Mesendoderm (in vitro differentiated cells): ENCODE measurements around the gene MOK.

Experiments
- DNase-seq: peaks from one replicate; pipeline ENCODE4 v3.0.0; 2013
- H2AK5ac ChIP-seq: 2 replicates; pipeline ENCODE4 v1.6.1; 2013; ENCODE audit warnings: low read length, inconsistent platforms
- H2BK120ac ChIP-seq: 2 replicates; pipeline ENCODE4 v1.6.1; 2013; ENCODE audit warnings: low read depth, mild to moderate bottlenecking, low read length, moderate library complexity, mixed read lengths
- H2BK15ac ChIP-seq: replicated peaks from 2 replicates; pipeline ENCODE4 v1.6.1; 2013; ENCODE audit warnings: low read depth, mild to moderate bottlenecking, moderate library complexity
- H2BK5ac ChIP-seq: 2 replicates; pipeline ENCODE4 v1.6.1; 2013; ENCODE audit warnings: low read length, inconsistent platforms
- H3K18ac ChIP-seq: 2 replicates; pipeline ENCODE4 v1.6.1; 2013; ENCODE audit warnings: mild to moderate bottlenecking, low read length, mixed read lengths
- H3K23ac ChIP-seq: one replicate; pipeline ENCODE4 v1.6.1; 2013; ENCODE audit warnings: low read length
- H3K27ac ChIP-seq: 2 replicates; pipeline ENCODE4 v1.5.1; 2013; ENCODE audit warnings: low read depth, mild to moderate bottlenecking, inconsistent platforms, low read length, moderate library complexity
- H3K27me3 ChIP-seq: 2 replicates; pipeline ENCODE4 v1.6.1; 2013; ENCODE audit warnings: low read length, control low read depth, mild to moderate bottlenecking, inconsistent platforms; ENCODE audit not compliant: insufficient read depth, poor library complexity
- H3K36me3 ChIP-seq: 2 replicates; pipeline ENCODE4 v1.6.1; 2013; ENCODE audit warnings: low read length, inconsistent platforms; ENCODE audit not compliant: control insufficient read depth, insufficient read depth
- H3K4ac ChIP-seq: one replicate; pipeline ENCODE4 v1.6.1; 2013; ENCODE audit warnings: low read depth, mild to moderate bottlenecking, low read length, moderate library complexity
- H3K4me1 ChIP-seq: 2 replicates; pipeline ENCODE4 v1.6.1; 2013; ENCODE audit warnings: low read depth, low read length, inconsistent platforms; ENCODE audit not compliant: control insufficient read depth
- H3K4me2 ChIP-seq: 2 replicates; pipeline ENCODE4 v1.6.1; 2013; ENCODE audit warnings: low read length
- H3K4me3 ChIP-seq: 2 replicates; pipeline ENCODE4 v1.5.1; 2013; ENCODE audit warnings: mild to moderate bottlenecking, low read length
- H3K56ac ChIP-seq: one replicate; pipeline ENCODE4 v1.6.1; 2013; ENCODE audit warnings: low read length
- H3K79me1 ChIP-seq: 2 replicates; pipeline ENCODE4 v1.6.1; 2013; ENCODE audit warnings: low read length, inconsistent platforms
- H3K79me2 ChIP-seq: 2 replicates; pipeline ENCODE4 v1.6.1; 2013; ENCODE audit warnings: mild to moderate bottlenecking, low read length; ENCODE audit not compliant: control insufficient read depth, insufficient read depth
- H3K9ac ChIP-seq: 2 replicates; pipeline ENCODE4 v1.6.1; 2013; ENCODE audit warnings: low read length, inconsistent platforms
- H4K5ac ChIP-seq: one replicate; pipeline ENCODE4 v1.6.1; 2013; ENCODE audit warnings: low read length
- H4K8ac ChIP-seq: one replicate; pipeline ENCODE4 v1.6.1; 2013; ENCODE audit warnings: low read depth, mild to moderate bottlenecking, control low read depth, low read length, moderate library complexity
- WGBS: extraction: QIAGEN DNeasy Blood & Tissue Kit; methylation state at CpG from one replicate; pipeline ENCODE4 v1.1.7; 2013; ENCODE audit warnings: low lambda C conversion rate, missing lambda C conversion rate; ENCODE audit not compliant: insufficient coverage; ENCODE audit errors: extremely low coverage; 5-methylcytosine and 5-hydroxymethylcytosine counted together

Gene MOK

GRCh38 chr14:102192840-102193502 is 112.0 kb downstream of the MOK start:
- WGBS = no CpG with 5 or more reads among the region's 13 CpGs
- H2AK5ac ChIP-seq = no peak overlapping the region
- H3K4me3 ChIP-seq = no peak overlapping the region
- no peak overlapping the region for H2BK15ac ChIP-seq
- no peak overlapping the region for H3K27ac ChIP-seq
- H3K79me2 ChIP-seq = peaks cover 10% of the 10 kb centered on the region
- no peak overlapping the region for H3K56ac ChIP-seq
- H3K23ac ChIP-seq = no peak overlapping the region
- no peak overlapping the region for H2BK120ac ChIP-seq
- H3K9ac ChIP-seq = peak overlapping the region; percentile 14
- no peak for DNase-seq
- H4K8ac ChIP-seq = no peak overlapping the region
- peaks cover 23% of the 10 kb centered on the region for H3K79me1 ChIP-seq
- peaks cover 10% of the 10 kb centered on the region for H3K4me1 ChIP-seq
- no peak overlapping the region for H3K4ac ChIP-seq
- H4K5ac ChIP-seq = no peak overlapping the region
- H3K36me3 ChIP-seq = no peaks in the 10 kb centered on the region
- H2BK5ac ChIP-seq = no peak overlapping the region
- no peak overlapping the region for H3K4me2 ChIP-seq
- no peak overlapping the region for H3K18ac ChIP-seq
- H3K27me3 ChIP-seq = no peaks in the 10 kb centered on the region

GRCh38 chr14:102189874-102190273 is 115.1 kb downstream of the MOK start:
- Histone ChIP-seq H2BK15ac (no peak overlapping the region), H4K8ac (no peak overlapping the region), H3K4me1 (peaks cover 18% of the 10 kb centered on the region), H3K4ac (no peak overlapping the region), H3K4me3 (no peak overlapping the region), H3K9ac (no peak overlapping the region), H4K5ac (no peak overlapping the region), H3K27me3 (no peaks in the 10 kb centered on the region), H2BK120ac (no peak overlapping the region), H3K79me1 (peaks cover 28% of the 10 kb centered on the region), H3K18ac (no peak overlapping the region), H3K79me2 (peaks cover 25% of the 10 kb centered on the region), H3K4me2 (no peak overlapping the region), H3K36me3 (no peaks in the 10 kb centered on the region), H2BK5ac (peak overlapping the region; percentile 70), H2AK5ac (peak overlapping the region; percentile 54), H3K23ac (no peak overlapping the region), H3K27ac (no peak overlapping the region), H3K56ac (peak overlapping the region; percentile 62)
- no CpG with 5 or more reads among the region's 5 CpGs for WGBS
- DNase-seq = peak; percentile 26

- WGBS = no CpG with 5 or more reads among the region's 1 CpG
Observed at GRCh38 chr14:102188187-102188586, 116.8 kb downstream of the MOK start.

GRCh38 chr14:102187568-102188001 is 117.4 kb downstream of the MOK start:
- Histone ChIP-seq H3K79me1 (peaks cover 30% of the 10 kb centered on the region), H3K4me1 (peaks cover 14% of the 10 kb centered on the region), H3K56ac (peak overlapping the region; percentile 38), H4K5ac (no peak overlapping the region), H2BK15ac (no peak overlapping the region), H3K23ac (no peak overlapping the region), H3K4me2 (no peak overlapping the region), H3K4me3 (no peak overlapping the region), H4K8ac (no peak overlapping the region), H2BK120ac (no peak overlapping the region), H2AK5ac (no peak overlapping the region), H3K27ac (no peak overlapping the region), H3K18ac (no peak overlapping the region), H3K9ac (no peak overlapping the region), H3K36me3 (no peaks in the 10 kb centered on the region), H2BK5ac (no peak overlapping the region), H3K4ac (no peak overlapping the region), H3K79me2 (peaks cover 35% of the 10 kb centered on the region), H3K27me3 (no peaks in the 10 kb centered on the region)
- DNase-seq = no peak
- WGBS = no CpG with 5 or more reads among the region's 4 CpGs

More at GRCh38 chr14:102188187-102188586, 116.8 kb downstream of the MOK start:
- Histone ChIP-seq H3K18ac (no peak overlapping the region), H3K4me2 (no peak overlapping the region), H3K79me1 (peaks cover 28% of the 10 kb centered on the region), H3K27me3 (no peaks in the 10 kb centered on the region), H3K23ac (no peak overlapping the region), H3K36me3 (no peaks in the 10 kb centered on the region), H2AK5ac (no peak overlapping the region), H3K27ac (no peak overlapping the region), H2BK15ac (no peak overlapping the region), H2BK120ac (no peak overlapping the region), H3K56ac (no peak overlapping the region), H3K9ac (no peak overlapping the region), H2BK5ac (no peak overlapping the region), H4K5ac (no peak overlapping the region), H3K79me2 (peaks cover 35% of the 10 kb centered on the region), H3K4me3 (no peak overlapping the region), H3K4ac (no peak overlapping the region), H3K4me1 (peaks cover 14% of the 10 kb centered on the region), H4K8ac (no peak overlapping the region)
- DNase-seq = no peak

GRCh38 chr14:102187044-102187443 is 117.9 kb downstream of the MOK start:
- Histone ChIP-seq H3K27ac (peak overlapping the region; percentile 37), H2BK15ac (no peak overlapping the region), H3K79me1 (peaks cover 30% of the 10 kb centered on the region), H3K18ac (no peak overlapping the region), H3K23ac (no peak overlapping the region), H2AK5ac (no peak overlapping the region), H3K4me1 (peaks cover 14% of the 10 kb centered on the region), H4K5ac (no peak overlapping the region), H3K4me2 (no peak overlapping the region), H2BK5ac (no peak overlapping the region), H3K27me3 (no peaks in the 10 kb centered on the region), H3K56ac (peak overlapping the region; percentile 38), H3K36me3 (no peaks in the 10 kb centered on the region), H3K79me2 (peaks cover 35% of the 10 kb centered on the region), H3K4ac (no peak overlapping the region), H2BK120ac (no peak overlapping the region), H3K9ac (no peak overlapping the region), H3K4me3 (no peak overlapping the region), H4K8ac (no peak overlapping the region)
- DNase-seq = no peak
- WGBS = no CpG with 5 or more reads among the region's 3 CpGs

GRCh38 chr14:102185360-102185759 is 119.6 kb downstream of the MOK start:
- Histone ChIP-seq H2BK5ac (no peak overlapping the region), H2AK5ac (no peak overlapping the region), H3K4me1 (peaks cover 14% of the 10 kb centered on the region), H4K8ac (no peak overlapping the region), H3K27ac (no peak overlapping the region), H3K23ac (no peak overlapping the region), H3K4ac (no peak overlapping the region), H3K9ac (no peak overlapping the region), H2BK15ac (no peak overlapping the region), H3K36me3 (no peaks in the 10 kb centered on the region), H3K56ac (no peak overlapping the region), H3K4me3 (no peak overlapping the region), H4K5ac (no peak overlapping the region), H2BK120ac (no peak overlapping the region), H3K27me3 (no peaks in the 10 kb centered on the region), H3K4me2 (no peak overlapping the region), H3K79me1 (peaks cover 33% of the 10 kb centered on the region), H3K79me2 (peaks cover 43% of the 10 kb centered on the region), H3K18ac (no peak overlapping the region)
- no CpG with 5 or more reads among the region's 8 CpGs for WGBS
- DNase-seq = no peak
